ENCODE data around the gene YEATS2. TPM values are rescaled to one million over a fixed set of nuclear protein-coding genes. Genes with fewer than 3 reads are reported as not detected.

The YEATS2 gene
- 28.3 and 29.5 TPM in 2 replicates for total RNA-seq

DNA sequence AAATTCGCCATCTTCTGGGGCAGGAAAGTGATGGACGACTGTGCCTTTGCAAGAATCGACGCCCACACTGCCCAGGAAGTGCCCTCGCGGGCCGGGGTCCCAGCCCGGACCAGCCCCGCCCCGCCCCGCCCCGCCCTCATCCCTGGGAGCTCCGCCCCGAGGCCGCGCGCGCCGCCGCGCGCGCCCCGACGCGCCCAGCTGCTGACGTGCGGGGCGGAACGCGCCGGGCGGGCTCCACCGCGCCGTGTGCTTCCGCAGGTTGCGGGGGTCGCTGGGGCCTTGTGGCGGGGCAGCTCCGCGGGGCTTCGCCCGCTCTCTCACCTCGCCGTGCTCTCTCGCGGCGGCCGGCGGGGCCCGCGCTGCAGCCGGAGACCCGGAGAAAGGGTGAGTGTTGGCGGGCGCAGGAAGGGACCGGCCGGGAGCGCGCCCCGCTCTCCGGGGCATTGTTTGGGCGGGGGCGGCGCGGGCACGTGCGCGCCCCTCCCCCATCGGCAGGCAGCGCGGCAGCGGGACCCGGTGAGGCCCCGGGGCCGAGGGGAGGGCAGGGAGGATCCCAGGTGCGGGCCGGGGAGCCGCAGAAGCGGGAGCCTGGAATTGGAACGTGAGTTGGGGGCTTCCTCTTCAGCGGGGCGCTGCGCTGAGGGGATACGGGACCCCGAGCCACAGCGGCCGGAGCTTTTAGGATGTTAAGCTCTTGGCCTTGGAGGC lies at the start of gene YEATS2:
Gene YEATS2, plus strand, starts transcription at position 188 of the 708 bp plus-strand sequence. CDS start 17,366 bp downstream, outside the sequence.

DNA sequence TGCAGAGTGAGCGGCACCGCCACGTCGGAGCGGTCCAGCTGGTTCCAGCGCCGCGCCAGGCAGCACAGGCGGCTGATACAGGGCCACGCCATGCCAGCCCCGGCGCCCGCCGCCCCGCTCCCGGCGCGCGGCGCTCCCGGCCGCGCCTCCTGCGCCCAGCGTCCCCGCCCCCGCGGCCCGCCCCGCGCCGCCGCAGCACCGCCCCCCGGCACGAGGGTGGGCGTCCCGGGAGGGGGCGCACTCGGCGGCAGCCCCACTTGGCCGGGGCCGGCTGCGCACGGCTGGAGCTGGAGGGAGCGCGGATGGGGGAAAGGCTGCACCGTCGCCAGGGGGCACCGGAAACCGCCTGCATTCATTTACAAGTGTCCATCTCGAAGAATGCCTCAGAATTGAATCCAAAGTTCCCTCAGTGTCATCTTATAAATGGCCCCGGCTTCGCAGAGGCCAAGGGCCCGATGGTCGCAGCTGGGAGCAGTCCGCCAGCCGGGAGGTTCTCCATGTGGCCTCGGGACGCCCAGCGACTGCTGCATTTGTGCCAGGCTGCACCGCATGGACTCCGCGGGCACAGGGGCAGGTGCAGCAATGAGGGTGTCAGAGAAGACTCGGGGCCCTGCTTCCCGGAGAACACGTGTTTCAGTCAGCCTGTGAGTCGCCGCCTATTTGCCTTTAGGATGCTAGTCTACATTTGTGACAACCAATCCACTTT lies 128.0 kb downstream of the YEATS2 start, which contains the start of gene MAP6D1:
Gene MAP6D1, minus strand, starts transcription at position 122 of the 706 bp plus-strand sequence. Its CDS starts 30 bp downstream, at position 92.

Other genes with a start within 250 kb of the YEATS2 start
- gene KLHL6, start 142.1 kb upstream of the YEATS2 start, total RNA-seq, result 0.05 and 0.07 TPM in 2 replicates
- 11.2 and 23.0 TPM in 2 replicates for gene KLHL24, start 62.2 kb upstream of the YEATS2 start, total RNA-seq
- 3.7 and 4.2 TPM in 2 replicates for gene MAP6D1, start 127.8 kb downstream of the YEATS2 start, total RNA-seq
- 39.9 and 53.2 TPM in 2 replicates for gene PARL, start 187.1 kb downstream of the YEATS2 start, total RNA-seq